GM04503 (cell line): ENCODE results near the gene IFTAP.
"Not testable (repeated sequence)": the region's sequence is repeated elsewhere in the genome, so short reads cannot be mapped to it uniquely, and the experiment has no call there.

ENCODE experiments used
- DNase-seq: peaks from one replicate; pipeline ENCODE4 v3.0.0-alpha.2; 2012; ENCODE audit warnings: low read depth

Gene IFTAP

GRCh38 chr11:36594316-36594989 is at the start of gene IFTAP:
IFTAP (plus strand) TSS chr11:36594502; CDS start chr11:36610104, 15,602 bp downstream.
- DNase-seq = peak; percentile 83

DNA sequence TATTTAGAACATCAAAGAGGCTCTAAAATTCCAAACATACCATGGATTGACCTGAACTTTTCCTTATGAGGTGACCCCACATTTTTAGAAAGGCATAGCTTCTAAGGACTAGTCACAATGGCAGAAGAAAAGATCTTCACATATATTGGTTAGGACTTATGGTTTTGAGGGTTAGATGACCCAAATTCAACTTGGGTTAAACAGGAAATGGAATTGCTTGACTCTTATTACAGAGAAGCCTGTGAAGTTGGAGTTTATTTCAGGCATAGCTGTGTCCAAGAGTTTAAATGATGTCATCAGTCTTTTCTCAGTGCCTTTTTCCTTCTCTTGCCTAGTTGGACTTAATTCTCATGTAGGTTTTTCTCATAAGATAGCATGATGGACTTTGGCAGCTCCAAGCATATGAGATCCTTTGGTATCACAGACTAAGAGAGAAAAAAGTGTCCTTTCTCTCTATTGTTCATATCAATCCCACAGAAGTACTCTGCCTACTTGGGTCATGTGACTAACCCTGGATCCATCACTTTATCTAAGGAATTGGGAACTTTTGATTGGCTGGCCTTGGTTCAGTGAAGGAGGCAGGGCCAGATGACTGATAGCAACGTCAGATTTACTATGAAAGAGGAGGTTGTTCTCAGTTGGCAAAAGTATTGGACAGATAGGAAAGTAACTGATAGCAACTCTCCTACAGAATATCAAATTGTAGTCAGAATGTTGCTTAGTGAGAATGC is 43.8 kb upstream of the IFTAP start:
- no peak for DNase-seq

GRCh38 chr11:36557390-36557789 is 36.9 kb upstream of the IFTAP start:
- DNase-seq = not testable (repeated sequence)

- no peak for DNase-seq
Measured at GRCh38 chr11:36557991-36558390, 36.3 kb upstream of the IFTAP start.

DNA sequence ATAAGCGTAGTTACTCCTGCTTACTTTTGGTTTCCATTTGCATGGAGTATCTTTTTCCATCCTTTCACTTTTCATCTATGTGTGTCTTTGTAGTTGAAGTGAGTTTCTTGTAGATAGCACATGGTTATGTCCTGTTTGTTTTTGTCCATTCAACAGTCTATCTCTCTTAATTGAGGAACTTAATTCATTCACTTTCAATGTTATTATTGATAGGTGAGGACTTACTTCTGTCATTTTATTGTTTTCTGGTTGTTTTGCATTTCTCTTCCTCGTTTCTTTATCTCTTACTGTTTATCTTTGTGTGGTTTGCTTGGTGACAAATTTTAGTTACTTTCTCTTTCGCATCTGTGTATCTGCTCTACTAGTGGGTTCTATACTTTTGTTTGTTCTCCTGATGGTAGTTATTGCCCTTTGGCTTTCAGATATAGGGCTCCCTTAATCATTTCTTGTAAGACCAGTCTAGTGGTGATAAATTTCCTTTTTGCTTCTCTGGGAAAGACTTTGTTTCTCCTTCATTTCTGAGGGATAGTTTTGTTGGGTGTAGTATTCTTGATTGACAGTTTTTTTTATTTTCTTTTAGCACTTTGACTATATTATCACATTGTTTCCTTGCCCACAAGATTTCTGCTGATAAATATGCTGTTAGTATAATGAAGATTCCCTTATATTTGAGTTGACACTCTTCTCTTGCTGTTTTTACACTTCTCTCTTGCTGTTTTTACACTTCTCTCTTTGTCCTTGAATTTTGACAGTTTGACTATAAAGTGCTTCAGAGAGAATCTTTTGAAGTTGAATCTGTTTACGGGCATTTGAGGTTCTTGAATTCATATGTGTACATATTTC is 35.5 kb upstream of the IFTAP start:
- no peak for DNase-seq

DNA sequence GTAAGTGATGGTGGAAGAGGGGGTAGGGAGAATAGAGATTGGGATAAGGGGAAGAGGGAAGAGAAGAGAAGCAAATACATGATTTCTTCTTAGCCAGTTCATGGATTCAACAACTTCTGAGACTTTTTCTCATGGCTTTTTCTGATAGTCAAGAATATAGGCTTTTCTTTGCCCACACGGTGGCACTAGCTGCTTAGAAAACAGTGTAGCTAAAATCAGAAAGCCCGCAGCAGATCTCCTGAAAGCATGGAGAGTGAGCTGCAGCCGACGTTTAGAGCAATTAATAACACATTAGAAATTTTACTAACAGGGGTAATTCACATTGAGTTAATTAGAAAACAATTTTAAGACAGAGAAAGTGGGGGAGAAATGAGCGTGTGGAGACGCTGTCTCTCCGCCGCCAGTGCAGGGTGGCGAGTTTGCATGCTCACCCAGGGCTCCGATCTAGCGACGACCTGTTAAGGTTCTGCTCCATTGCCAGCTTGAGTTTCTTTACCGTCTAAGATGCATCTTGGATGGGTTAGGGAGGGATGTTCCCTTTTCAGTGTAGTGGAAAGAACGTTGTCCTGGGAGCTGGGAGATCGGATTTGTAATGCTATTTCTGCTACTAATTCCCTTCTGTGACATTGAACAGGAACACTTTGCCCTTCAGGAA is 29.8 kb upstream of the IFTAP start:
- no peak for DNase-seq

DNA sequence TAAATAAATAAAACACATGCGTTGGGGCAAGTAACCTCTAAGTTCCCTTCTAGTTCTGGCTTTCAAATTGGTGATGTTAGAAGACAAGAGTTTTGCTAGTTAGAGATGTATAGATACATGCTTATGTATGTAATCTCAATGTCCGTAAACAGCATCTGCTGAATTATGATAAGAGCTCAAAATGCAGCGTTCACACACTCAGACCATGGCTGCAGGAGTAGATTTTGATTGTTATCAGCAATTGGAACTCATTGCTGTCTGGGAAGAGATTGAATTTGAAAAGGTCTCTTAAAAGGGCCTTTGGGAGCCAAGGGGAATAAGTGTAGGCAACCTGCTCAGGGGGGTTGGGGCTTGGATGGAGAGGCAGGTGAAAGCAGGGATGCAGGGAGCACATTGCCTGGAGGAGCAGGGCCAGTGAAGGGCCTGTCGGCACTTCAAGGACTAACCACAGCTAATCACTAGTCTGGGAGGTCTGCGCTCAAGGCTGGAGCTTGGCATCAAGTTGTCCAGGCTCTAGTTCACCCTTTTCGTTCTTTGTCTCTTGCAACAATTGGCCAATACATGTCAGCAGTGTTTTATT is 29.2 kb upstream of the IFTAP start:
- DNase-seq = no peak

GRCh38 chr11:36566407-36567053 is 27.8 kb upstream of the IFTAP start:
- DNase-seq = no peak

DNA sequence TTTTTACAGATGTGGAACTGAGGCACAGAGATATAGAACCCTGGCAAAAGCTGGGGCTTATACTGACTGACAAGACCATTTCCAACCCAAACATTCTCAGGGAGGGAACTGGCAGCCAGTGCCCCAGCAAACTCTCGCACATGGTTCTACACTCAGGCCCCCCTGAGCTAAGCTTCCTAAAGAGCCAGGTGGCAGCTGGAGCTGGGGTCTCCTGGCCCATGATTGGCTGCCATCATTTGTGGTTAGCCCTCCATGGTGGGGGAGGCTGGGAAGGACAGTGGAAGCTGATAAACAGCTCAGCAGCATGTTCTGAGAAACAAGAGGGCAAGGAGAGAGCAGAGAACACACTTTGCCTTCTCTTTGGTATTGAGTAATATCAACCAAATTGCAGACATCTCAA is 26.6 kb upstream of the IFTAP start, which contains the start of gene RAG1:
Gene RAG1 (plus strand): TSS at position 314 of the 400 bp plus-strand sequence. CDS start 5,298 bp downstream, outside the sequence.
- DNase-seq = no peak

DNA sequence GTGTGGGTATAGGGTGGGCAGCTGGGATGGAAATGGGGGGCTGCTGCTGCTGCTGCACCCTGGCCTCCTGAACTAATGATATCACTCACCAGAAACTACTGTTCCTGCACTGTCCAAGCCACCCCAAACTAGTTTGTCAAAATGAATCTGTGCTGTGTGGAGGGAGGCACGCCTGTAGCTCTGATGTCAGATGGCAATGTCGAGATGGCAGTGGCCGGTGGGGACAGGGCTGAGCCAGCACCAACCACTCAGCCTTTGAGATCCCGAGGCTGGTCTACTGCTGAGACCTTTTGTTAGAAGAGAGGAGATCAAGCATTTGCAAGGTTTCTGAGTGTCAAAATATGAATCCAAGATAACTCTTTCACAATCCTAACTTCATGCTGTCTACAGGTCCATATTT is 25.2 kb upstream of the IFTAP start:
- no peak for DNase-seq

- DNase-seq = no peak
Measured at GRCh38 chr11:36574486-36574885, 19.8 kb upstream of the IFTAP start.

GRCh38 chr11:36577373-36577772 is 16.9 kb upstream of the IFTAP start:
- DNase-seq = no peak

- no peak for DNase-seq
Measured at GRCh38 chr11:36577859-36578258, 16.4 kb upstream of the IFTAP start.

DNA sequence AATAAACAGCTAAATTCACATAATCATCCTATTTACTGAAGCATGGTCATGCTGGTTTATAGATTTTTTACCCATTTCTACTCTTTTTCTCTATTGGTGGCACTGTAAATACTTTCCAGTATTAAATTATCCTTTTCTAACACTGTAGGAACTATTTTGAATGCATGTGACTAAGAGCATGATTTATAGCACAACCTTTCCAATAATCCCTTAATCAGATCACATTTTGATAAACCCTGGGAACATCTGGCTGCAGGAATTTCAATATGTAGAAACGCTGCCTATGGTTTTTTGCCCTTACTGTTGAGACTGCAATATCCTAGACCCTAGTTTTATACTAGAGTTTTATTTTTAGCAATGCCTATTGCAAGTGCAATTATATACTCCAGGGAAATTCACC is 15.8 kb upstream of the IFTAP start:
- no peak for DNase-seq

DNA sequence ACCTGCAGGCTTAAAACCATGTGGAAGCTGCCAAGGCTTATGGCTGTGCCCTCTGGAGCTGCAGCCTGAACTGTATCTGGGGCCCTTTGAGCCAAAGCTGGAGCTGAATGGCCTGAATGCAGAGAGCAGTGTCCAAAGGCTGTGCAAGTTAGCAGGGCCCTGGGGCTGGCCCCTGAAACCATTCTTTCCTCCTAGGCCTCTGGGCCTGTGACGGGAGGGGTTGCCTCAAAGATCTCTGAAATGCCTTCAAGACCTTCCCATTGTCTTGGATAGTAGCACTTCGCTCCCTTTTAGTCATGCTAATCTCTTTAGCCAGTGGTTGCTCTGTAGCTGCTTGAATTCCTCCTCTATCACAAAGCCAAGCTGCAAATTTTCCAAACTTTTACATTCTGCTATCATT is 12.8 kb upstream of the IFTAP start:
- no peak for DNase-seq

- DNase-seq = no peak
Measured at GRCh38 chr11:36583667-36584066, 10.6 kb upstream of the IFTAP start.

- DNase-seq = no peak
Measured at GRCh38 chr11:36586543-36586942, 7.8 kb upstream of the IFTAP start.

DNA sequence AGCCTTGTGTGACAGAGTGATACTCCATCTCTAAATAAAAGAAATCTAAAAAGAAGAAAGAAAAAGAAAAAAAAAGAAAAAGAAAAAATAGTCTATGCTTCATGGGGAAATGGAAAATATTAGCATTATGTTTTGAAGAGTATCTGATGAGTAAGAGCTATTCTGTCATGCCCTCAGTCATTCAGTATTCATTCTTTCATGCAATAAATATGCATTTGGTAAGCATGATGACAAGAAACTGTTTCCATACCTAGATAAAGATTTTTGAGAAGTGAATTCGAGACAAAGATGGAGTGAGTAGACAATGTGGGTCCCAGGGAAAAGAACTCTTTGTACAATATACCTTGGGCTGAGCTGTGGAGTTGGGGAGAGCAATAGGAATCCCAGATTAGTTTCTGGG is 6.2 kb upstream of the IFTAP start:
- DNase-seq = no peak

DNA sequence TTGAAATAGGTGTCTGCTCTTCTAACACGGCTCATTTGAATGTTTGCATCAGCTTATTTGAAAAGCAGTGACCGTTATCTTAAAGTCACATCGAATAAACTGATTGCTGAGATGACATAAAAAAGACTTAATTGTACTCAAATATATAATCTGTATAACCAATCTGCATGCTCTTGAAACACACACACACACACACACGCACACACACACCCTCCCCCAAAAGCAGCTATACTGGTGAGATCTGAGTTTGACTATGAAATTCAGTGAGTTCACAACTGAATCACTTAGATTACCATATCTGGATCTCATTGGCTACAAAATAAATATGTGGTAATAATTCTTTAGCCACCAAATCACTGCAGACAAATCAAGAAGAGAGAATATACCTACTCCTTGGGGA is 3.8 kb upstream of the IFTAP start:
- no peak for DNase-seq

- DNase-seq = no peak
Measured at GRCh38 chr11:36591433-36591832, 2.9 kb upstream of the IFTAP start.

- DNase-seq = no peak
Measured at GRCh38 chr11:36596880-36597279, 2.6 kb downstream of the IFTAP start.
